DMS114 treated with DMSO at 0.1 percent for 48 hours (cell line): ENCODE data around the gene IFNA1.
"Not testable (repeated sequence)": the region's sequence is repeated elsewhere in the genome, so short reads cannot be mapped to it uniquely, and the experiment has no call there.

ENCODE experiments used
- DNase-seq: peaks from one replicate; lab custom pipeline; 2025; ENCODE audit not compliant: unreplicated experiment; lab: John Stamatoyannopoulos, UW

Gene IFNA1

GRCh38 chr9:21440139-21440538 lies at the start of gene IFNA1:
Gene IFNA1, plus strand, starts transcription at chr9:21440439. Its CDS starts 69 bp downstream, at chr9:21440508.
- no peak for DNase-seq

- DNase-seq = peak; percentile 28
Measured at GRCh38 chr9:21392270-21392669, 48.0 kb upstream of the IFNA1 start.

- DNase-seq = no peak
Measured at GRCh38 chr9:21395778-21396717, 44.2 kb upstream of the IFNA1 start.

- DNase-seq = no peak
Measured at GRCh38 chr9:21398955-21399489, 41.2 kb upstream of the IFNA1 start.

GRCh38 chr9:21399956-21400355 lies 40.3 kb upstream of the IFNA1 start:
- DNase-seq = no peak

GRCh38 chr9:21402386-21403251 lies 37.6 kb upstream of the IFNA1 start:
- DNase-seq = no peak

- no peak for DNase-seq
Measured at GRCh38 chr9:21404146-21404545, 36.1 kb upstream of the IFNA1 start.

- no peak for DNase-seq
Measured at GRCh38 chr9:21408817-21409216, 31.4 kb upstream of the IFNA1 start, which contains the start of gene IFNA8. Gene IFNA8, plus strand, starts transcription at chr9:21409117. Its CDS starts 60 bp downstream, at chr9:21409177.

GRCh38 chr9:21412107-21412506 lies 28.1 kb upstream of the IFNA1 start:
- DNase-seq = no peak

GRCh38 chr9:21413151-21413550 lies 27.1 kb upstream of the IFNA1 start:
- no peak for DNase-seq

- no peak for DNase-seq
Measured at GRCh38 chr9:21413624-21414023, 26.6 kb upstream of the IFNA1 start.

- no peak for DNase-seq
Measured at GRCh38 chr9:21414220-21414940, 25.9 kb upstream of the IFNA1 start.

- no peak for DNase-seq
Measured at GRCh38 chr9:21415493-21416267, 24.6 kb upstream of the IFNA1 start.

- DNase-seq = no peak
Measured at GRCh38 chr9:21428235-21428634, 12.0 kb upstream of the IFNA1 start.

GRCh38 chr9:21429191-21429590 lies 11.0 kb upstream of the IFNA1 start:
- DNase-seq = no peak

GRCh38 chr9:21432672-21433425 lies 7.4 kb upstream of the IFNA1 start:
- DNase-seq = no peak

- peak; percentile 0 for DNase-seq
Measured at GRCh38 chr9:21434202-21435014, 5.8 kb upstream of the IFNA1 start.

GRCh38 chr9:21435015-21435383 lies 5.2 kb upstream of the IFNA1 start:
- not testable (repeated sequence) for DNase-seq
